GM12878 (cell line): ENCODE results near the gene CBFA2T3. TPM values are rescaled to one million over a fixed set of nuclear protein-coding genes. Genes with fewer than 3 reads are reported as not detected.

Source experiments
- ATAC-seq: fragments of 200-7000 bp; cut with Tn5 transposase; 3 replicates; pipeline ENCODE4 v1.9.1; 2020; ENCODE audit warnings: mild to moderate bottlenecking, moderate library complexity
- BruUV-seq: library from RNA; stranded (reverse); fragments of 400-500 nt; replicated peaks from 2 replicates; lab custom pipeline; 2021; lab: Mats Ljungman, UMichigan
- CTCF ChIA-PET: fragments of 300-600 bp; sonication (Branson Sonifier 250); formaldehyde crosslinking; extraction: SDS; loops from one replicate; lab custom pipeline; 2021; ENCODE audit warnings: inconsistent platforms; lab: Yijun Ruan, JAX
- POLR2A ChIA-PET: fragments of 350-600 bp; formaldehyde crosslinking; extraction: SDS; loops from one replicate; lab custom pipeline; 2021; ENCODE audit warnings: inconsistent platforms; lab: Charles Lee
- RAD21 ChIA-PET: fragments of 300-600 bp; sonication (Branson Sonifier 250); formaldehyde crosslinking; loops from one replicate; lab custom pipeline; 2023; ENCODE audit warnings: antibody characterized with exemption; ENCODE audit not compliant: unreplicated experiment; lab: Charles Lee
- SMC1A ChIA-PET: fragments of 300-600 bp; sonication (Branson Sonifier 250); formaldehyde crosslinking; loops from one replicate; lab custom pipeline; 2023; ENCODE audit not compliant: unreplicated experiment, uncharacterized antibody; lab: Charles Lee
- DNase-seq: peaks from one replicate; pipeline ENCODE4 v3.0.0-alpha.2; 2011; ENCODE audit warnings: low read depth, low spot score
- FAIRE-seq: peaks from 3 replicates; lab custom pipeline; 2011; peaks lifted over from hg19 to GRCh38; lab: Jason Lieb, UNC
- H2AFZ ChIP-seq: 2 replicates; pipeline ENCODE4 v1.6.0; 2011; ENCODE audit warnings: low read depth, low read length, control low read depth; ENCODE audit not compliant: control insufficient read depth
- H3K27ac ChIP-seq: 2 replicates; pipeline ENCODE4 v1.5.1; 2011; ENCODE audit warnings: control low read depth; ENCODE audit not compliant: control insufficient read depth, insufficient read depth
- H3K27me3 ChIP-seq, 2 experiments: replicated peaks in 1 of 2; 2 replicates each; pipeline versions ENCODE4 v1.6.0 to v1.6.1; 2011; ENCODE audit warnings: low read length in 1 of 2; ENCODE audit not compliant: control insufficient read depth in 2 of 2, insufficient read depth in 2 of 2
- H3K36me3 ChIP-seq, 2 experiments: 2 replicates each; pipeline ENCODE4 v1.5.1; 2011; ENCODE audit warnings: low read length in 1 of 2; ENCODE audit not compliant: control insufficient read depth in 2 of 2, insufficient read depth in 2 of 2
- H3K4me1 ChIP-seq: 2 replicates; pipeline ENCODE4 v1.6.1; 2011; ENCODE audit warnings: mild to moderate bottlenecking, low read length, moderate library complexity, mixed read lengths; ENCODE audit not compliant: control insufficient read depth, insufficient read depth
- H3K4me2 ChIP-seq: 2 replicates; pipeline ENCODE4 v1.6.0; 2011; ENCODE audit warnings: control low read depth; ENCODE audit not compliant: control insufficient read depth, insufficient read depth
- H3K4me3 ChIP-seq: fragments of 200-600 bp; sonication (generic); 2 replicates; pipeline ENCODE4 v1.5.1; 2016
- H3K79me2 ChIP-seq: 2 replicates; pipeline ENCODE4 v1.6.0; 2011; ENCODE audit warnings: low read length; ENCODE audit not compliant: control insufficient read depth, insufficient read depth
- H3K9ac ChIP-seq: 2 replicates; pipeline ENCODE4 v1.8.0; 2011; ENCODE audit warnings: low read length, control low read depth, mixed read lengths; ENCODE audit not compliant: control insufficient read depth, insufficient read depth
- H3K9me3 ChIP-seq: replicated peaks from 3 replicates; pipeline ENCODE4 v1.5.1; 2011; ENCODE audit warnings: mild to moderate bottlenecking, low read length; ENCODE audit not compliant: control insufficient read depth, insufficient read depth
- H4K20me1 ChIP-seq: 2 replicates; pipeline ENCODE4 v1.6.0; 2011; ENCODE audit not compliant: control insufficient read depth, insufficient read depth
- CEBPB ChIP-seq, 2 experiments: fragments of 150-350 bp in 1 of 2; IDR thresholded peaks; 2 replicates each; pipeline ENCODE4 v1.6.1; 2012 to 2014; ENCODE audit warnings: low read depth in 2 of 2, low read length in 2 of 2, borderline replicate concordance in 1 of 2, inconsistent platforms in 1 of 2
- CHD1 ChIP-seq: IDR thresholded peaks from 2 replicates; pipeline ENCODE4 v1.6.1; 2012; ENCODE audit warnings: low read depth, low read length, improper control_type of control experiment
- MTA2 ChIP-seq: fragments of 450-650 bp; IDR thresholded peaks from 2 replicates; pipeline ENCODE4 v1.6.1; 2016; ENCODE audit warnings: low read depth, mild to moderate bottlenecking, moderate library complexity
- POU2F2 ChIP-seq: IDR thresholded peaks from 3 replicates; pipeline ENCODE4 v1.6.1; 2011; ENCODE audit warnings: low read depth, mild to moderate bottlenecking, low read length, borderline replicate concordance
- SUPT20H ChIP-seq: IDR thresholded peaks from 2 replicates; pipeline ENCODE4 v1.6.1; 2011; ENCODE audit warnings: low read depth, mild to moderate bottlenecking, low read length, moderate library complexity, borderline replicate concordance; ENCODE audit not compliant: control insufficient read depth
- TAF1 ChIP-seq: IDR thresholded peaks from 2 replicates; pipeline ENCODE4 v1.6.1; 2011; ENCODE audit warnings: mild to moderate bottlenecking, low read depth, low read length, borderline replicate concordance
- ZBTB33 ChIP-seq: fragments of 450-650 bp; IDR thresholded peaks from 2 replicates; pipeline ENCODE4 v1.6.1; 2017; ENCODE audit warnings: mild to moderate bottlenecking
- ZNF274 ChIP-seq: IDR thresholded peaks from one replicate; pipeline ENCODE4 v1.8.0; 2011; ENCODE audit not compliant: insufficient read length, insufficient read depth
- ZNF592 ChIP-seq: fragments of 450-650 bp; IDR thresholded peaks from 2 replicates; pipeline ENCODE4 v1.6.1; 2017; ENCODE audit warnings: mild to moderate bottlenecking, moderate library complexity
- WGBS: methylation state at CpG from one replicate; pipeline ENCODE4 v1.1.6; 2016; ENCODE audit warnings: low lambda C conversion rate; ENCODE audit not compliant: insufficient replicate concordance, insufficient coverage; ENCODE audit errors: missing lambda C conversion rate; 5-methylcytosine and 5-hydroxymethylcytosine counted together
- in situ Hi-C: fragments of 300-500 bp; cut with MboI; formaldehyde crosslinking; loops from 9 replicates; pipeline ENCODE4 v1.14.3; 2018; ENCODE audit warnings: mixed read lengths
- intact Hi-C: fragments of 100-400 bp; cut with micrococcal nuclease; formaldehyde crosslinking; loops from one replicate; pipeline ENCODE4 v1.14.2; 2022; ENCODE audit not compliant: unreplicated experiment
- polyA plus RNA-seq, 11 experiments: library from polyadenylated mRNA; depleted of rRNA in 4 of 11; unstranded in 6 of 11; stranded (reverse) in 5 of 11; fragments of >200 nt; fragmentation: Nextera tagmentation in 4 of 11; fragmentation: Illumina TruSeq in 1 of 11; extraction: Ambion mirVana in 4 of 11; extraction: Trizol in 1 of 11; gene quantifications; 1 replicate in 1 of 11; 2 replicates in 10 of 11; pipeline versions ENCODE4 v1.2.1 to v1.2.3, GENCODE V29; 2011 to 2016; ENCODE audit warnings: inconsistent platforms in 2 of 11, missing spikeins in 2 of 11, low read depth in 1 of 11
- total RNA-seq, 4 experiments: library from RNA; depleted of rRNA in 3 of 4; stranded (reverse); fragments of >200 nt in 3 of 4; fragmentation: Illumina TruSeq in 1 of 4; extraction: Trizol in 1 of 4; gene quantifications; 2 replicates each; pipeline versions ENCODE4 v1.2.1 to v1.2.3, GENCODE V29; 2013 to 2021

CBFA2T3 gene
- total and polyA plus RNA-seq, 10 of the 15 experiments (the other 5 are each of a cell fraction or from before 2014, with no cell fraction given) = 0.69 to 42.6 (median 4.5) TPM

GRCh38 chr16:88831838-88832237 is 145.2 kb downstream of the CBFA2T3 start (continued):
- TF ChIP-seq ZBTB33 (no peak), POU2F2 (no peak), MTA2 (no peak), ZNF274 (no peak), TAF1 (no peak), CHD1 (no peak), ZNF592 (no peak)

- Histone ChIP-seq H3K9me3 (no peaks in the 10 kb centered on the region), H3K4me1 (no peaks in the 10 kb centered on the region), H3K79me2 (no peaks in the 10 kb centered on the region), H2AFZ (no peak overlapping the region), H3K27ac (no peak overlapping the region), H3K36me3 (no peaks in the 10 kb centered on the region), H3K9ac (no peak overlapping the region), H3K4me3 (no peak overlapping the region), H3K27me3 (no peaks in the 10 kb centered on the region), H3K4me2 (no peak overlapping the region), H4K20me1 (no peaks in the 10 kb centered on the region)
- ChIA-PET SMC1A (no interaction called here), POLR2A (no interaction called here), RAD21 (no interaction called here), CTCF (no interaction called here)
- ATAC-seq (no peak), DNase-seq (no peak), FAIRE-seq (no peak)
- WGBS = 62% methylated on average over 14 of the region's 14 CpGs
- in situ Hi-C loops (no loop called here), intact Hi-C loops (no loop called here)
- no peak for TF ChIP-seq CEBPB (IDR thresholded peaks at IDR 0.05; ENCODE audit: borderline replicate concordance in 1 of 2, low read depth in 2 of 2, low read length in 2 of 2)
- TF ChIP-seq SUPT20H = no peak
- no TSS peak for BruUV-seq
These were observed 146.2 kb downstream of the CBFA2T3 start for GRCh38 chr16:88830783-88831182.
